Prostate gland (tissue), 2 donors: ENCODE measurements around the gene PITPNC1. TPM values are rescaled to one million over a fixed set of nuclear protein-coding genes. Genes with fewer than 3 reads are reported as not detected.

Source experiments
- DNase-seq: peaks from one replicate; pipeline ENCODE4 v3.0.0-alpha.2; 2019; ENCODE audit warnings: low spot score
- H3K27ac ChIP-seq, 2 donors: fragments of 200-600 bp; sonication (generic); 2 replicates each; pipeline ENCODE4 v1.5.1; 2017 to 2019
- H3K27me3 ChIP-seq: fragments of 200-600 bp; sonication (generic); replicated peaks from 2 replicates; pipeline ENCODE4 v1.5.1; 2019; ENCODE audit not compliant: insufficient read depth
- H3K36me3 ChIP-seq, 2 donors: fragments of 200-600 bp; sonication (generic); 1 replicate in 1 of 2; 2 replicates in 1 of 2; pipeline versions ENCODE4 v1.5.1 to v1.8.1; 2017 to 2019
- H3K4me1 ChIP-seq: fragments of 200-600 bp; sonication (generic); replicated peaks from 2 replicates; pipeline ENCODE4 v1.5.1; 2019
- H3K4me3 ChIP-seq, 2 donors: fragments of 200-600 bp; sonication (generic); 2 replicates each; pipeline ENCODE4 v1.5.1; 2017 to 2019
- H3K9me3 ChIP-seq: fragments of 200-600 bp; sonication (generic); 2 replicates; pipeline ENCODE4 v1.5.1; 2017
- POLR2A ChIP-seq: fragments of 450-650 bp; IDR thresholded peaks from one replicate; pipeline ENCODE4 v1.6.1; 2016; ENCODE audit warnings: antibody characterized with exemption, mild to moderate bottlenecking
- POLR2AphosphoS5 ChIP-seq: sonication (generic); formaldehyde crosslinking; IDR thresholded peaks from one replicate; pipeline ENCODE4 v1.6.1; 2017; ENCODE audit warnings: antibody characterized with exemption
- WGBS: methylation state at CpG from one replicate; pipeline ENCODE4 v1.1.5; 2018; 5-methylcytosine and 5-hydroxymethylcytosine counted together
- intact Hi-C: fragments of 100-400 bp; cut with DNase I; formaldehyde crosslinking; loops from one replicate; pipeline ENCODE4 v1.14.2; 2022
- total RNA-seq, 2 donors: library from RNA; depleted of rRNA; stranded (reverse); fragments of >200 nt; gene quantifications; one replicate each; pipeline ENCODE4 v1.1.0, GENCODE V29; 2016
- TF ChIP-seq, protein P1 (sequence below), 4 experiments: fragments of 200-600 bp in 2 of 4; fragments of 450-650 bp in 2 of 4; sonication (generic) in 2 of 4; IDR thresholded peaks; 1 replicate in 3 of 4; 2 replicates in 1 of 4; pipeline ENCODE4 v1.5.1; 2016 to 2019; ENCODE audit warnings: antibody characterized with exemption in 4 of 4, mild to moderate bottlenecking in 2 of 4, moderate library complexity in 2 of 4

Gene PITPNC1
- total RNA-seq, 2 donors from 2014 or later = 10.1 to 12.9 TPM

- Histone ChIP-seq H3K27ac (no peak overlapping the region), H3K36me3 (no peaks in the 10 kb centered on the region), H3K27me3 (no peaks in the 10 kb centered on the region), H3K4me1 (no peaks in the 10 kb centered on the region), H3K4me3 (no peak overlapping the region), H3K9me3 (no peaks in the 10 kb centered on the region)
- WGBS = 87% methylated on average over 4 of the region's 4 CpGs
- TF ChIP-seq, protein P1, sequence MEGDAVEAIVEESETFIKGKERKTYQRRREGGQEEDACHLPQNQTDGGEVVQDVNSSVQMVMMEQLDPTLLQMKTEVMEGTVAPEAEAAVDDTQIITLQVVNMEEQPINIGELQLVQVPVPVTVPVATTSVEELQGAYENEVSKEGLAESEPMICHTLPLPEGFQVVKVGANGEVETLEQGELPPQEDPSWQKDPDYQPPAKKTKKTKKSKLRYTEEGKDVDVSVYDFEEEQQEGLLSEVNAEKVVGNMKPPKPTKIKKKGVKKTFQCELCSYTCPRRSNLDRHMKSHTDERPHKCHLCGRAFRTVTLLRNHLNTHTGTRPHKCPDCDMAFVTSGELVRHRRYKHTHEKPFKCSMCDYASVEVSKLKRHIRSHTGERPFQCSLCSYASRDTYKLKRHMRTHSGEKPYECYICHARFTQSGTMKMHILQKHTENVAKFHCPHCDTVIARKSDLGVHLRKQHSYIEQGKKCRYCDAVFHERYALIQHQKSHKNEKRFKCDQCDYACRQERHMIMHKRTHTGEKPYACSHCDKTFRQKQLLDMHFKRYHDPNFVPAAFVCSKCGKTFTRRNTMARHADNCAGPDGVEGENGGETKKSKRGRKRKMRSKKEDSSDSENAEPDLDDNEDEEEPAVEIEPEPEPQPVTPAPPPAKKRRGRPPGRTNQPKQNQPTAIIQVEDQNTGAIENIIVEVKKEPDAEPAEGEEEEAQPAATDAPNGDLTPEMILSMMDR (IDR thresholded peaks at IDR 0.05) = no peak
- TF ChIP-seq POLR2A (no peak), POLR2AphosphoS5 (no peak)
- DNase-seq = no peak
- intact Hi-C loops = loop anchor here (10.0 kb wide), 1 partner anchor 128 kb away; no protein-coding TSS in a partner anchor
Observed at GRCh38 chr17:67602444-67602843, 225.4 kb downstream of the PITPNC1 start.

DNA sequence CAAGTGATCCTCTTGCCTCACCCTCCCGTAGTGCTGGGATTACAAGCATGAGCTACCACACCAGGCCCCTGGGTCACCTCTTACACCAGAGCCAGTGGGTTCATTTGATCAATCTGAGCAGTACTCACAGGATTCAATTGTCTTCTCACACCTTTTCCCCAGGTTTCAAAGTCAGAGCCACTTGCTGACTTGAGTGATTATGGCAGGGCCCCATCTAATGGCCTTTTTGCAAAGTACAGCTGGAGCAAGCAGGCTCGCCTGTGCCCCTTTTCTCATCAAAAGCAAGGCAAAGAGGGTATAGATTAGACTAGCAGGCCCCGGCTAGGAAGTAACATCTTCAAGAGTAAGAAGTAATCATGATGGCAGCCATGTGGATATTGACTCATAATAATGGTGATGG is 225.9 kb downstream of the PITPNC1 start:
- H3K4me1 ChIP-seq = no peaks in the 10 kb centered on the region
- no peak for DNase-seq
- intact Hi-C loops = loop anchor here (10.0 kb wide), 1 partner anchor 128 kb away; no protein-coding TSS in a partner anchor

DNA sequence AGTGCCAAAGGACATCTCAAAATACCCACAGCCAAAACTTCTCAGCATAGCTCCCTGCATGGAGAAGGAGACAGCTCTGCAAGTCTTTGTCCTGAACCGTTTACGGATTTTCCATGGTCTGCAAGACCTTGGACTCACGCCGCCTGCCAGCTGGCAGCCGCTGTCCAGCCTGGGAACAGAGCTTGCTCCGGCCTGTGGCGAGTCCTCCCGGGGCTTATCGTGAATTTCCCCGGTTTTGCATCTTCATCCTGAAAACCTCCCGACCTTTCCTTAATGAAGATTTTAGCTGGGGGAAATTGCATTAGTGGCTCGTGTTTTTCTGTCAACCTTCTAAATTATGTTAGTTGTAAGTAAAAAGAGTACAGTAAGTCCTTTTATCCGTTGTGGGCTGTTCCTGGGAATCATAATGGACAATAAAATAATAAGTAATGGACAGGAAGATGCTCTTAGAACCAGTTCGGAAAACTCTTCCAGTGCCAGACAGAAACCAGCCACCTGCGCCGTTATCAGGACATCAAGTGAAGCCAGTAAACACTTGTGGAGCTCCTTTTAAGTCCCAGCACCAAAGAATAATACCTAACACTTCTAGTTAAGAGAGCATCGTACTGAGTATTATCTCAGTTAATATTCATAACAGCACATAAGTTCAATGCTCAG is 228.3 kb downstream of the PITPNC1 start:
- TF ChIP-seq POLR2AphosphoS5 = peak; percentile 38
- no peak for TF ChIP-seq POLR2A
- intact Hi-C loops = loop anchor here (10.0 kb wide), 1 partner anchor 131 kb away; no protein-coding TSS in a partner anchor
- H3K27me3 ChIP-seq = no peaks in the 10 kb centered on the region
- H3K4me1 ChIP-seq = no peaks in the 10 kb centered on the region
- no peak overlapping the region for H3K4me3 ChIP-seq
- WGBS = 21% methylated on average over 17 of the region's 17 CpGs
- H3K9me3 ChIP-seq = no peaks in the 10 kb centered on the region
- no peaks in the 10 kb centered on the region for H3K36me3 ChIP-seq
- H3K27ac ChIP-seq = peak overlapping the region; percentile 19 to 37
- DNase-seq = no peak

More for the DNA sequence above, 225.9 kb downstream of the PITPNC1 start:
- Histone ChIP-seq H3K27ac (no peak overlapping the region), H3K36me3 (no peaks in the 10 kb centered on the region), H3K4me3 (no peak overlapping the region), H3K27me3 (no peaks in the 10 kb centered on the region), H3K9me3 (no peaks in the 10 kb centered on the region)
- 94% methylated on average over 3 of the region's 3 CpGs for WGBS
- TF ChIP-seq, protein P1 (IDR thresholded peaks at IDR 0.05) = peak in 2 of 4 experiments; percentile 36
- no peak for TF ChIP-seq POLR2A

GRCh38 chr17:67606471-67606870 is 229.4 kb downstream of the PITPNC1 start:
- intact Hi-C loops = loop anchor here (10.0 kb wide), 1 partner anchor 132 kb away; no protein-coding TSS in a partner anchor
- H3K27me3 ChIP-seq = no peaks in the 10 kb centered on the region
- no peaks in the 10 kb centered on the region for H3K36me3 ChIP-seq
- no peak overlapping the region for H3K4me3 ChIP-seq
- peak; percentile 42 for DNase-seq
- TF ChIP-seq, protein P1 (IDR thresholded peaks at IDR 0.05) = no peak
- TF ChIP-seq POLR2AphosphoS5 (no peak), POLR2A (no peak)
- no peaks in the 10 kb centered on the region for H3K4me1 ChIP-seq
- H3K9me3 ChIP-seq = no peaks in the 10 kb centered on the region
- 25% methylated on average over 10 of the region's 10 CpGs for WGBS
- H3K27ac ChIP-seq = peak overlapping the region in 1 of 2 donors; percentile 2

DNA sequence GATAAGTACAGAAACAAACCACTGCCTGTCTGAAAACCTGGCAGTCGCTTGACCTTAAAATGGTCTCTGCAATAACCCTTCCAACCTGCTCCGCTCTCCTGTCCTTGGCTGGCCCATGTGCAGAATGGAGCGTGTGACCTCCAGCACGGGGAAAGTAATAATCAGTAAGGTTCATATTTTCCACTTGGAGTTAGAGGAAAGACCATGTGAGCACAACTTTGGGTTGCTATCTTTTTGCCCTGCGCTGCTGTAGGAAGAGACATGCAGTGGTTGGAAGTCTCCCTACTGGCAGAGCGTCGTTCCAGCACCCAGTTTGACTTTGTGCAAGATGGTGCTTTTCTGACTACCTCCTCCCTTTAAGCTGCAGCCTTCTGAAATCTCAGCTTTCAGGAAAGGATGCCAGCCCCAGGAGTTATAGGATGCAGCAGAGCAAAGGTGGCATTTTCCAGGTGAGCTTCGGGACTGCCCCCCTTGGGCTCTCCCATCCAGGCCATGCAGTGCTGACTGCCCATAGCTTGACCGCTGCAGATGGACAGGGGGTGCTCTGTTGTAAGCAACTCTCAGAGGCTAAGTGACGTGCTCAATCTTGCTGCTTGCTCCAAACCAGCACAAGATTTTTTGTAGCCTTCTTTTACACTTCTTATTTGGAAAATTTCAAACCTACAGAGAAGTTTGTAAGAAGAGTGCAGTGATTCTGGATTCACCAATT is 230.0 kb downstream of the PITPNC1 start:
- 52% methylated on average over 10 of the region's 10 CpGs for WGBS
- H3K36me3 ChIP-seq = no peaks in the 10 kb centered on the region
- TF ChIP-seq, protein P1 (IDR thresholded peaks at IDR 0.05) = no peak
- intact Hi-C loops = loop anchor here (10.0 kb wide), 1 partner anchor 132 kb away; no protein-coding TSS in a partner anchor
- H3K27ac ChIP-seq = peak overlapping the region in 1 of 2 donors; percentile 2
- no peaks in the 10 kb centered on the region for H3K9me3 ChIP-seq
- H3K27me3 ChIP-seq = no peaks in the 10 kb centered on the region
- DNase-seq = no peak
- no peak overlapping the region for H3K4me3 ChIP-seq
- no peaks in the 10 kb centered on the region for H3K4me1 ChIP-seq
